Smooth muscle cell (in vitro differentiated cells): ENCODE results near the gene VHLL. TPM values are rescaled to one million over a fixed set of nuclear protein-coding genes. Genes with fewer than 3 reads are reported as not detected.

Source experiments
- DNase-seq: peaks from one replicate; lab custom pipeline; 2025; ENCODE audit not compliant: unreplicated experiment; lab: John Stamatoyannopoulos, UW
- H2AFZ ChIP-seq: fragments of 200-600 bp; sonication (generic); 2 replicates; pipeline ENCODE4 v1.6.0; 2016; ENCODE audit warnings: antibody characterized with exemption, low read depth, mild to moderate bottlenecking
- H3F3A ChIP-seq: fragments of 200-600 bp; sonication (generic); 2 replicates; pipeline ENCODE4 v1.6.0; 2017; ENCODE audit warnings: antibody characterized with exemption, low read depth
- H3K27ac ChIP-seq: fragments of 200-600 bp; sonication (generic); 2 replicates; pipeline ENCODE4 v1.5.1; 2016; ENCODE audit warnings: low read depth, mild to moderate bottlenecking
- H3K27me3 ChIP-seq: fragments of 200-600 bp; sonication (generic); 2 replicates; pipeline ENCODE4 v1.6.1; 2016; ENCODE audit warnings: low read depth, mild to moderate bottlenecking
- H3K36me3 ChIP-seq: fragments of 200-600 bp; sonication (generic); 2 replicates; pipeline ENCODE4 v1.5.1; 2016; ENCODE audit warnings: low read depth
- H3K4me1 ChIP-seq: fragments of 200-600 bp; sonication (generic); 2 replicates; pipeline ENCODE4 v1.5.1; 2016; ENCODE audit warnings: low read depth
- H3K4me2 ChIP-seq: fragments of 200-600 bp; sonication (generic); 2 replicates; pipeline ENCODE4 v1.6.0; 2016; ENCODE audit warnings: mild to moderate bottlenecking
- H3K4me3 ChIP-seq: fragments of 200-600 bp; sonication (generic); 2 replicates; pipeline ENCODE4 v1.5.1; 2016; ENCODE audit warnings: mild to moderate bottlenecking
- H3K79me2 ChIP-seq: fragments of 200-600 bp; sonication (generic); 2 replicates; pipeline ENCODE4 v1.6.0; 2016; ENCODE audit warnings: low read depth, mild to moderate bottlenecking
- H3K9ac ChIP-seq: fragments of 200-600 bp; sonication (generic); 2 replicates; pipeline ENCODE4 v1.6.0; 2016; ENCODE audit warnings: low read depth
- H3K9me3 ChIP-seq: fragments of 200-600 bp; sonication (generic); replicated peaks from 2 replicates; pipeline ENCODE4 v1.5.1; 2016; ENCODE audit warnings: low read depth
- H4K20me1 ChIP-seq: fragments of 200-600 bp; sonication (generic); 2 replicates; pipeline ENCODE4 v1.6.0; 2016; ENCODE audit warnings: low read depth
- CTCF ChIP-seq: fragments of 200-600 bp; sonication (generic); IDR thresholded peaks from 2 replicates; pipeline ENCODE4 v1.5.1; 2017; ENCODE audit warnings: borderline replicate concordance, mild to moderate bottlenecking, antibody characterized with exemption; ENCODE audit not compliant: insufficient read depth, poor library complexity, severe bottlenecking
- WGBS: methylation state at CpG from one replicate; pipeline ENCODE4 v1.1.7; 2016; ENCODE audit warnings: low lambda C conversion rate; 5-methylcytosine and 5-hydroxymethylcytosine counted together
- polyA plus RNA-seq: library from polyadenylated mRNA; unstranded; fragments of >200 nt; fragmentation: Nextera tagmentation; extraction: Ambion mirVana; gene quantifications from 2 replicates; pipeline ENCODE4 v1.2.1, GENCODE V29; 2016
- total RNA-seq: library from RNA; depleted of rRNA; stranded (reverse); fragments of >200 nt; gene quantifications from 2 replicates; pipeline ENCODE4 v1.2.3, GENCODE V29; 2014

The VHLL gene
- total and polyA plus RNA-seq, 2 experiments from 2014 or later, result not detected

- H3F3A ChIP-seq, result peaks cover 6% of the 10 kb centered on the region
- peak overlapping the region; percentile 90 for H3K4me2 ChIP-seq
- no peaks in the 10 kb centered on the region for H3K27me3 ChIP-seq
- H3K4me1 ChIP-seq, result peaks cover 12% of the 10 kb centered on the region
- H3K4me3 ChIP-seq, result no peak overlapping the region
- H3K79me2 ChIP-seq, result peaks cover 6% of the 10 kb centered on the region
- H2AFZ ChIP-seq, result no peak overlapping the region
- no peak for TF ChIP-seq CTCF
- H3K36me3 ChIP-seq, result no peaks in the 10 kb centered on the region
- no peak overlapping the region for H3K9ac ChIP-seq
- no peak for DNase-seq
- no peaks in the 10 kb centered on the region for H4K20me1 ChIP-seq
- no peaks in the 10 kb centered on the region for H3K9me3 ChIP-seq
- H3K27ac ChIP-seq, result no peak overlapping the region
Observed at GRCh38 chr1:156289857-156290256, 9.2 kb downstream of the VHLL start.

- 96% methylated on average over 8 of the region's 8 CpGs for WGBS
- no peak overlapping the region for H2AFZ ChIP-seq
- no peaks in the 10 kb centered on the region for H3K9me3 ChIP-seq
- peaks cover 22% of the 10 kb centered on the region for H3K79me2 ChIP-seq
- H3K4me2 ChIP-seq, result no peak overlapping the region
- H3K4me1 ChIP-seq, result peaks cover 23% of the 10 kb centered on the region
- H3F3A ChIP-seq, result no peaks in the 10 kb centered on the region
- H3K9ac ChIP-seq, result no peak overlapping the region
- peaks cover 9% of the 10 kb centered on the region for H4K20me1 ChIP-seq
- no peak overlapping the region for H3K4me3 ChIP-seq
- TF ChIP-seq CTCF, result no peak
- DNase-seq, result no peak
- no peaks in the 10 kb centered on the region for H3K27me3 ChIP-seq
- no peak overlapping the region for H3K27ac ChIP-seq
- no peaks in the 10 kb centered on the region for H3K36me3 ChIP-seq
Observed at GRCh38 chr1:156286061-156286460, 13.0 kb downstream of the VHLL start.

GRCh38 chr1:156285437-156285836 lies 13.7 kb downstream of the VHLL start:
- Histone ChIP-seq H3K36me3 (no peaks in the 10 kb centered on the region), H4K20me1 (peaks cover 16% of the 10 kb centered on the region), H3K79me2 (peaks cover 28% of the 10 kb centered on the region), H3K9me3 (no peaks in the 10 kb centered on the region), H3K27ac (no peak overlapping the region), H3K4me3 (no peak overlapping the region), H3K4me2 (no peak overlapping the region), H3K27me3 (no peaks in the 10 kb centered on the region), H3K9ac (no peak overlapping the region), H3F3A (no peaks in the 10 kb centered on the region), H3K4me1 (peaks cover 24% of the 10 kb centered on the region), H2AFZ (no peak overlapping the region)
- no peak for DNase-seq
- 95% methylated on average over 20 of the region's 21 CpGs for WGBS
- TF ChIP-seq CTCF, result no peak

GRCh38 chr1:156284757-156285156 lies 14.3 kb downstream of the VHLL start:
- no peak for DNase-seq
- no peak for TF ChIP-seq CTCF
- Histone ChIP-seq H3K4me2 (peak overlapping the region; percentile 96), H3K4me3 (peak overlapping the region; percentile 82), H3K4me1 (peaks cover 24% of the 10 kb centered on the region), H3K27me3 (no peaks in the 10 kb centered on the region), H3K36me3 (no peaks in the 10 kb centered on the region), H3K9me3 (no peaks in the 10 kb centered on the region), H3K79me2 (peaks cover 30% of the 10 kb centered on the region), H3F3A (no peaks in the 10 kb centered on the region), H3K27ac (peak overlapping the region; percentile 62), H4K20me1 (peaks cover 22% of the 10 kb centered on the region), H3K9ac (peak overlapping the region; percentile 43), H2AFZ (no peak overlapping the region)
- WGBS, result 62% methylated on average over 4 of the region's 4 CpGs
